ENCODE data around the gene UNC80. TPM values are rescaled to one million over a fixed set of nuclear protein-coding genes. Genes with fewer than 3 reads are reported as not detected.

UNC80 gene
- total RNA-seq, 1 donor from 2014 or later, result 2.1 TPM

DNA sequence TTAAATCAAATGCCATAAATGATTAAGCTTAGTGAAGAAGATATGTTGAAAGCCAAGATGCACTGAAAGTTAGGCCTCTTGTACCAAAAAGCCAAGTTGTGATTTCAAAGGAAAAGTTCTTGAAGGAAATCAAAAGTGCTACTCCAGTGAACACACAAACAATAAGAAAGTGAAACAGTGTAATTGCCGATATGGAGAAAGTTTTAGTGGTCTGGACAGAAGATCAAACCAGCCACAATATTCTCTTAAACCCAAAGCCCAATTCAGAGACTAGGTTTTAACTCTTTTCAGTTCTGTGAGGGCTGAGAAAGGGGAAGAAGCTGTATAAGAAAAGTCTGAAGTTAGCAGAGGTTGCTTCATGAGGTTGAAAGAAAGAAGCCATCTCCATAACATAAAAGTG lies 129.0 kb downstream of the UNC80 start:
- H3K27me3 ChIP-seq (ENCODE audit: control insufficient read depth in 3 of 3, insufficient read depth in 3 of 3, low read length in 3 of 3), result peaks cover 0 to 3% (median 0%) of the 10 kb centered on the region in 3 donors
- H3K36me3 ChIP-seq (ENCODE audit: control insufficient read depth in 3 of 3, insufficient read depth in 3 of 3, low read length in 3 of 3), result no peaks in the 10 kb centered on the region
- H3K4me1 ChIP-seq (ENCODE audit: control insufficient read depth in 3 of 3, insufficient read depth in 3 of 3, low read length in 3 of 3), result no peaks in the 10 kb centered on the region
- no peak overlapping the region for H3K9ac ChIP-seq (ENCODE audit: low read depth in 1 of 3, low read length in 3 of 3)
- no peak overlapping the region for H3K4me3 ChIP-seq (ENCODE audit: low read length in 3 of 3)
- no peak overlapping the region for H3K27ac ChIP-seq (ENCODE audit: low read depth, low read length)
- H3K9me3 ChIP-seq (ENCODE audit: control insufficient read depth in 3 of 3, low read length in 3 of 3), result no peaks in the 10 kb centered on the region

DNA sequence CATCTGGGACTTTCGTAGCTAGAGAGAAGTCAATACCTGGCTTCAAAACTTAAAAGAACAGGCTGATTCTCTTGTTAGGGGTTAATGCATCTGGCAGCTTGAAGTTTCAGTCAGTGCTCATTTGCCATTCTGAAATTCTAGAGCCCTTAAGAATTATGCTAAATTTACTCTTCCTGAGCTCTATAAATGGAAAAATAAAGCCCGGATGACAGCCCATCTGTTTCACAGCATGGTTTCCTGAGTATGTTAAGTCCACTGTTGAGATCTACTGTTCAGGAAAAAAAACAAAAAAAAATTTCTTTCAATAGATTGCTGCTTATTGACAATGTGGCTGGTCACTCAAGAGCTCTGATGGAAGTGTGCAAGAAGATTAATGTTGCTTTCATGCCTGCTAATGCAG lies 129.5 kb downstream of the UNC80 start:
- H3K4me1 ChIP-seq (ENCODE audit: control insufficient read depth in 3 of 3, insufficient read depth in 3 of 3, low read length in 3 of 3), result no peaks in the 10 kb centered on the region
- no peaks in the 10 kb centered on the region for H3K9me3 ChIP-seq (ENCODE audit: control insufficient read depth in 3 of 3, low read length in 3 of 3)
- no peak overlapping the region for H3K9ac ChIP-seq (ENCODE audit: low read depth in 1 of 3, low read length in 3 of 3)
- no peak overlapping the region for H3K27ac ChIP-seq (ENCODE audit: low read depth, low read length)
- no peaks in the 10 kb centered on the region for H3K36me3 ChIP-seq (ENCODE audit: control insufficient read depth in 3 of 3, insufficient read depth in 3 of 3, low read length in 3 of 3)
- no peak overlapping the region for H3K4me3 ChIP-seq (ENCODE audit: low read length in 3 of 3)
- H3K27me3 ChIP-seq (ENCODE audit: control insufficient read depth in 3 of 3, insufficient read depth in 3 of 3, low read length in 3 of 3), result peaks cover 0 to 3% (median 0%) of the 10 kb centered on the region in 3 donors

DNA sequence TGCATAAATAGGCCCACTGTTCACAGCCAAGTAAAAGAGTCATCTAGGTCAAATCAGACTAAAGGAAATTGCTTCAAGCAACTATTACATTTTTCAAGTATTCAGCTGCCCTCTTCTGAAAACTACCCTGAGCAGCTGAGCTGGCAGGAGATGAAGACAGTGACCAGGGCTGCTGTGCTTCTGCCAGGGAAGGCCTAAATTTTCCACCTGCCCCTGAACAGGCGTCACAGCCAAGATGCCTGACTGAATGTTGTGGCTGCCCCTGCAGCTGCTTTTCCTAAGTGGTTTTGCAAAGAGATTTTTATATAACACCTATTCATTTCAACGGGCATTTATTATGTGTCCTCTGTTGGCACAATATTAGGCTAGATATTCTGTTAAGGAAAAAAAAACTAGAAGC lies 134.1 kb downstream of the UNC80 start:
- Histone ChIP-seq H3K4me3 (ENCODE audit: low read length in 3 of 3) (no peak overlapping the region), H3K27me3 (ENCODE audit: control insufficient read depth in 3 of 3, insufficient read depth in 3 of 3, low read length in 3 of 3) (no peaks in the 10 kb centered on the region), H3K27ac (ENCODE audit: low read depth, low read length) (no peak overlapping the region)

DNA sequence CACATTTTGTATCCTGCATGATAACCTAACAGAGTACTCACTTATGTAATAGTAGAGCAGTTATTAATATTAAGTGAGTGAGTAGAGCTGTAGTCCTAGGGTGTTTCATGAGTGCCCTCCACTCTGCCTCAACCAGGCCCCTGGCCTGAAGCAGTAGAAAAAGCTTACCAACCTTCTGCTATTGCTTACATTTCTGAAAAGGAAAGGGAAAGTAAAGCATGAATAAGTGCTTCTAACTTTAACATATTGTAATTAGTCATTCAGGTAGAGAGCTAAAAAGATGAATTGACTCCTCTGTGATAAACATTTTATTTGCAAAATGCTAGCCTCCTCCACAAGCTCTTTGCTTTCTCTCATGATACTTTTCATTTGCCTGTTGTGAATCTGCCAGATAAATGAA lies 136.1 kb downstream of the UNC80 start:
- Histone ChIP-seq H3K27ac (ENCODE audit: low read depth, low read length) (no peak overlapping the region), H3K9ac (ENCODE audit: low read depth in 1 of 3, low read length in 3 of 3) (no peak overlapping the region), H3K27me3 (ENCODE audit: control insufficient read depth in 3 of 3, insufficient read depth in 3 of 3, low read length in 3 of 3) (no peaks in the 10 kb centered on the region), H3K36me3 (ENCODE audit: control insufficient read depth in 3 of 3, insufficient read depth in 3 of 3, low read length in 3 of 3) (no peaks in the 10 kb centered on the region), H3K9me3 (ENCODE audit: control insufficient read depth in 3 of 3, low read length in 3 of 3) (peaks cover 0 to 1% (median 0%) of the 10 kb centered on the region in 3 donors), H3K4me3 (ENCODE audit: low read length in 3 of 3) (no peak overlapping the region), H3K4me1 (ENCODE audit: control insufficient read depth in 3 of 3, insufficient read depth in 3 of 3, low read length in 3 of 3) (no peaks in the 10 kb centered on the region)

More for the DNA sequence above, 134.1 kb downstream of the UNC80 start:
- H3K4me1 ChIP-seq (ENCODE audit: control insufficient read depth in 3 of 3, insufficient read depth in 3 of 3, low read length in 3 of 3), result no peaks in the 10 kb centered on the region
- H3K9ac ChIP-seq (ENCODE audit: low read depth in 1 of 3, low read length in 3 of 3), result no peak overlapping the region
- H3K9me3 ChIP-seq (ENCODE audit: control insufficient read depth in 3 of 3, low read length in 3 of 3), result peaks cover 0 to 1% (median 0%) of the 10 kb centered on the region in 3 donors
- H3K36me3 ChIP-seq (ENCODE audit: control insufficient read depth in 3 of 3, insufficient read depth in 3 of 3, low read length in 3 of 3), result no peaks in the 10 kb centered on the region

DNA sequence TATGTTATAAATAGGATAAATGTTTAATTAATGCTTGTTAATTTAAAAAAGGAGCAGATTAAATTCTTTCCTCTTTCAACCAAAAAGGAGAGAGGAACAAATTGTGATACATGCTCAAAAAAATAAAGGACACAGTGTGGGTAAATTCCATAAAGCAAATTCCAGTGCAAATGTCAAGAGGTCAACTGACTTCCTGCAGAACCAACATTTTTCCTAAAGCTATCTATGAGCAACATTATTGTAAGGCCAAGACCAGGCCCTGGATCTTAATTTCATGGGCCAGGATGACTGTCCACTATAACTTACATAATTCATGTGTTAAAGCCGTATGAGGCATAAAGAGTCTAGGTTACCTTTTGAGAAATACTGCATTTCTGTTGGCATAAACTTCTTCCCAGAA lies 136.9 kb downstream of the UNC80 start:
- Histone ChIP-seq H3K27me3 (ENCODE audit: control insufficient read depth in 3 of 3, insufficient read depth in 3 of 3, low read length in 3 of 3) (no peaks in the 10 kb centered on the region), H3K27ac (ENCODE audit: low read depth, low read length) (no peak overlapping the region), H3K4me1 (ENCODE audit: control insufficient read depth in 3 of 3, insufficient read depth in 3 of 3, low read length in 3 of 3) (no peaks in the 10 kb centered on the region), H3K9me3 (ENCODE audit: control insufficient read depth in 3 of 3, low read length in 3 of 3) (peaks cover 0 to 1% (median 0%) of the 10 kb centered on the region in 3 donors), H3K4me3 (ENCODE audit: low read length in 3 of 3) (no peak overlapping the region), H3K9ac (ENCODE audit: low read depth in 1 of 3, low read length in 3 of 3) (no peak overlapping the region), H3K36me3 (ENCODE audit: control insufficient read depth in 3 of 3, insufficient read depth in 3 of 3, low read length in 3 of 3) (no peaks in the 10 kb centered on the region)

DNA sequence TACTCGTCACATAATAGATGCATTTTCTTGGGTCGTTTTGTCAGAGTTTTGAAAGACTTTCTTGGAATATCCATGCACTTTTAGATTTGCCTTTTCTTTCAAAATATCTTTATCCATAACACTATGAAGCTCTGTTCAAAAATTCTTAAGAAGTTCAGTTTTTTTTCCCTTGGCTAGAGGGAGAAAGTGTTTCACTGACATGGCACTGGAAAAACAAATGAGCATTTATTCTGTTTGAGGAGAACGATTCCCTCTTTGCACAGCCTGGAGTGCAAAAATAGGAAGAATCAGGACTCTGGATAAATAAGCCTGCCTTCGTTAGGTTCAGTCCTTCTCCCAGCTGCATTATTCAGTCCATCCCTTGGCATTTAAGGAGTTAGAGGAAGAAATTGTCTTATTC lies 139.9 kb downstream of the UNC80 start:
- H3K9ac ChIP-seq (ENCODE audit: low read depth in 1 of 3, low read length in 3 of 3), result no peak overlapping the region
- H3K27me3 ChIP-seq (ENCODE audit: control insufficient read depth in 3 of 3, insufficient read depth in 3 of 3, low read length in 3 of 3), result no peaks in the 10 kb centered on the region
- H3K9me3 ChIP-seq (ENCODE audit: control insufficient read depth in 3 of 3, low read length in 3 of 3), result peaks cover 0 to 1% (median 0%) of the 10 kb centered on the region in 3 donors
- H3K27ac ChIP-seq (ENCODE audit: low read depth, low read length), result no peak overlapping the region
- H3K4me3 ChIP-seq (ENCODE audit: low read length in 3 of 3), result no peak overlapping the region
- no peaks in the 10 kb centered on the region for H3K36me3 ChIP-seq (ENCODE audit: control insufficient read depth in 3 of 3, insufficient read depth in 3 of 3, low read length in 3 of 3)
- H3K4me1 ChIP-seq (ENCODE audit: control insufficient read depth in 3 of 3, insufficient read depth in 3 of 3, low read length in 3 of 3), result no peaks in the 10 kb centered on the region

DNA sequence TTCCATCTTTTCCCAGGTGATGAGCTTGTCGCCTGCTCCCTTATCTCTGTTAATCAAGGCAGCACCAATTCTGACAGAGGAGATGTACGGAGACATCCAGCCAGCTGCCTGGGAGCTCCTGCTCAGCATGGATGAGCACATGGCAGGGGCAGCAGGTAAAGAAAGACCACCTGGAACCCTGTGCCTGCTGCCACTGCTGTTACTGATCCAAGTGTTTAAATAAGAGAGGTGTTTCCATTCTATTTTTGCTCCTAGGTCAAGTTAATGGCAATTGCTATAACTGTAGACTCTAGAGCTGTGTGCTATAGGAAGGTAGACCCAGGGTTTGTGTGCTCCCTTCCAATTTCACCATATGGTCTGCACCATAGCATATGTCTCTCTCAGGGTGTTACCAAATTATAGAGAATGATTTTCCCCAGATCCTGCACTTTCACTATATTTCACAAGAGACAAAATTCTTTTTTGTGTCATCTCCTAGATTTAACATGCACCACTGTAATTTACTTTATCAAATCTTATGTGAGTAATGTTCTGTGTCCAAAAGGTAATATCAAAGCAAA lies 142.2 kb downstream of the UNC80 start:
- no peak overlapping the region for H3K27ac ChIP-seq (ENCODE audit: low read depth, low read length)
- H3K27me3 ChIP-seq (ENCODE audit: control insufficient read depth in 3 of 3, insufficient read depth in 3 of 3, low read length in 3 of 3), result no peaks in the 10 kb centered on the region

DNA sequence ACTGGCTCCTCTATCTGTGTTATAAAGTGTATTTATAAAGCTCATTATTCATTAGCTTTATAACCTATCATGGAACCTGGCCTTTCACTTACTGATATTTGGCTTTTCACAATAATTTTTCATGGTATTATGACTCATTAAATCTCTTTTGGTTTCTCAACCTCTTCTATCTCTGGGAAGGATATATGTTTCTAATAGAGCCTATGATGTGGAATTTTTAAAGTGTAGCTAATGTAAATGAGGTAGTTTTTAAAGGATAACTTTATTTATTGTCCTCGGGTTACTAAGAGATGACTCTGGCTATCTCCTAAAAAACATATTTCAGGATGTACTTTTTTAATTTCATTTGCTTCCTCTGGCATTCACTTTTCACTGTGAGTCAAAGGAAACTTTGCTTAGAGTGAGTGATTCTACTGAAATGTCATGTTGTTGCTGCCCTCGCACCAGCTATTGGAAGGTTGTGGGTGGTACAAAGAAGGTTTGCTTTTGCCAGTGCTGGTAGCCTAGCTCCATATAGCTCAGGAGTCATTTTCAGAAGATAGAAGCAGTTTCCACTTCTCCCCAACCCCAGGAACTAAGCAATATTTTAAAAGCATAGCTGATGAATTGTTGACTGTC lies 145.6 kb downstream of the UNC80 start:
- H3K27me3 ChIP-seq (ENCODE audit: control insufficient read depth in 3 of 3, insufficient read depth in 3 of 3, low read length in 3 of 3), result no peaks in the 10 kb centered on the region
- no peak overlapping the region for H3K4me3 ChIP-seq (ENCODE audit: low read length in 3 of 3)
- no peaks in the 10 kb centered on the region for H3K4me1 ChIP-seq (ENCODE audit: control insufficient read depth in 3 of 3, insufficient read depth in 3 of 3, low read length in 3 of 3)
- H3K9ac ChIP-seq (ENCODE audit: low read depth in 1 of 3, low read length in 3 of 3), result no peak overlapping the region
- no peaks in the 10 kb centered on the region for H3K36me3 ChIP-seq (ENCODE audit: control insufficient read depth in 3 of 3, insufficient read depth in 3 of 3, low read length in 3 of 3)
- no peak overlapping the region for H3K27ac ChIP-seq (ENCODE audit: low read depth, low read length)
- no peaks in the 10 kb centered on the region for H3K9me3 ChIP-seq (ENCODE audit: control insufficient read depth in 3 of 3, low read length in 3 of 3)

More for the DNA sequence above, 142.2 kb downstream of the UNC80 start:
- Histone ChIP-seq H3K4me3 (ENCODE audit: low read length in 3 of 3) (no peak overlapping the region), H3K36me3 (ENCODE audit: control insufficient read depth in 3 of 3, insufficient read depth in 3 of 3, low read length in 3 of 3) (no peaks in the 10 kb centered on the region), H3K9me3 (ENCODE audit: control insufficient read depth in 3 of 3, low read length in 3 of 3) (no peaks in the 10 kb centered on the region), H3K4me1 (ENCODE audit: control insufficient read depth in 3 of 3, insufficient read depth in 3 of 3, low read length in 3 of 3) (no peaks in the 10 kb centered on the region), H3K9ac (ENCODE audit: low read depth in 1 of 3, low read length in 3 of 3) (no peak overlapping the region)

DNA sequence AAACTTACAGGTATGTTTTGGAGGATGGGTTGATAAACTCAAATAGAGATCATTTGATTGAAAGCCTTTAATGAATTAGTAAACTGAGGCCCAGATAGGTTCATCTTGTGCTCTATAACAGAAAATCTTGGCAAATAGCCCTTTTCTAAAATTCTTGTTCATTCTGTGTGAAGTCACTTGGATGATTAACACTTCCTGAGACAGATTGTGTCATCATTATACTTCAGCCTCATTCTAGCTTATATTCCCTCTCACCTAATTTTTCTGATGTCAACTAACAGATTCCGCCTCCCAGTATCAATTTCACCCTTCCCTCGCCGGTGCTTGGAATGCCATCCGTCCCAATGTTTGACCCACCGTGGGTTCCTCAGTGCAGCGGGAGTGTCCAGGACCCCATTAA lies 146.6 kb downstream of the UNC80 start:
- Histone ChIP-seq H3K4me3 (ENCODE audit: low read length in 3 of 3) (no peak overlapping the region), H3K27ac (ENCODE audit: low read depth, low read length) (no peak overlapping the region), H3K36me3 (ENCODE audit: control insufficient read depth in 3 of 3, insufficient read depth in 3 of 3, low read length in 3 of 3) (no peaks in the 10 kb centered on the region), H3K4me1 (ENCODE audit: control insufficient read depth in 3 of 3, insufficient read depth in 3 of 3, low read length in 3 of 3) (no peaks in the 10 kb centered on the region), H3K9ac (ENCODE audit: low read depth in 1 of 3, low read length in 3 of 3) (no peak overlapping the region), H3K27me3 (ENCODE audit: control insufficient read depth in 3 of 3, insufficient read depth in 3 of 3, low read length in 3 of 3) (no peaks in the 10 kb centered on the region), H3K9me3 (ENCODE audit: control insufficient read depth in 3 of 3, low read length in 3 of 3) (no peaks in the 10 kb centered on the region)

DNA sequence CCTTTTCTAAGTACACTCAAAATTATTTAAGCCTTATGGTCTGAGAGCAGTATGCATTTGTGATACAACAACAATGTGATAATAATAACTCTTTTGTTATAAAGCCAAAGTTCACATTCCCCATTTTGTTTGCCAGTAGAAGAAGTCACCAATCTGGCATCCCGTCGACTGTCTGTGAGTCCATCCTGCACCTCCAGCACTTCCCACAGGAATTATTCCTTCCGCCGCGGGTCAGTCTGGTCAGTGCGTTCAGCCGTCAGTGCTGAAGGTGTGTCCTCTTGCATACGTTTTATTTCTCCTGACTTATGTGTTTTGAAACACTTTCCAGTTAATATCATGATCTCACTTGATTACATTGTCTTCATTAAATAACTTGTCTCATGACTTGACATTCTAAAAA lies 150.5 kb downstream of the UNC80 start:
- Histone ChIP-seq H3K4me1 (ENCODE audit: control insufficient read depth in 3 of 3, insufficient read depth in 3 of 3, low read length in 3 of 3) (no peaks in the 10 kb centered on the region), H3K36me3 (ENCODE audit: control insufficient read depth in 3 of 3, insufficient read depth in 3 of 3, low read length in 3 of 3) (no peaks in the 10 kb centered on the region), H3K9me3 (ENCODE audit: control insufficient read depth in 3 of 3, low read length in 3 of 3) (no peaks in the 10 kb centered on the region), H3K4me3 (ENCODE audit: low read length in 3 of 3) (no peak overlapping the region), H3K27ac (ENCODE audit: low read depth, low read length) (no peak overlapping the region), H3K9ac (ENCODE audit: low read depth in 1 of 3, low read length in 3 of 3) (no peak overlapping the region), H3K27me3 (ENCODE audit: control insufficient read depth in 3 of 3, insufficient read depth in 3 of 3, low read length in 3 of 3) (peaks cover 0 to 2% (median 0%) of the 10 kb centered on the region in 3 donors)
